Activated CD8-positive, alpha-beta memory T cell treated with anti-CD3 and anti-CD28 coated beads, Interleukin-2, amount 50 U/mL, for 1 hour (primary cell): Measurements from ENCODE around the gene NPDC1.

Experiments used
- DNase-seq: peaks from one replicate; pipeline ENCODE4 v3.0.0-alpha.2; 2020; ENCODE audit errors: extremely low read depth

NPDC1 gene

GRCh38 chr9:137026384-137026783 lies 19.6 kb downstream of the NPDC1 start:
- no peak for DNase-seq

GRCh38 chr9:137025517-137025966 lies 20.4 kb downstream of the NPDC1 start:
- DNase-seq = no peak

GRCh38 chr9:137023583-137023991 lies 22.4 kb downstream of the NPDC1 start:
- no peak for DNase-seq

GRCh38 chr9:137023157-137023556 lies 22.8 kb downstream of the NPDC1 start:
- DNase-seq = no peak

- DNase-seq = no peak
Measured at GRCh38 chr9:137022662-137023008, 23.3 kb downstream of the NPDC1 start.

- peak; percentile 36 for DNase-seq
Measured at GRCh38 chr9:137021979-137022661, 23.9 kb downstream of the NPDC1 start.

- DNase-seq = no peak
Measured at GRCh38 chr9:137021568-137021978, 24.4 kb downstream of the NPDC1 start.

- DNase-seq = no peak
Measured at GRCh38 chr9:137020771-137021567, 25.0 kb downstream of the NPDC1 start.

- DNase-seq = no peak
Measured at GRCh38 chr9:137019891-137020683, 25.9 kb downstream of the NPDC1 start.

- no peak for DNase-seq
Measured at GRCh38 chr9:137018761-137019559, 27.0 kb downstream of the NPDC1 start.

GRCh38 chr9:137017791-137018497 lies 28.0 kb downstream of the NPDC1 start:
- no peak for DNase-seq

- DNase-seq = no peak
Measured at GRCh38 chr9:137017071-137017470, 28.9 kb downstream of the NPDC1 start.

- no peak for DNase-seq
Measured at GRCh38 chr9:137016436-137016835, 29.5 kb downstream of the NPDC1 start.

- DNase-seq = no peak
Measured at GRCh38 chr9:137015976-137016375, 30.0 kb downstream of the NPDC1 start.

GRCh38 chr9:137015540-137015930 lies 30.4 kb downstream of the NPDC1 start:
- no peak for DNase-seq

- DNase-seq = no peak
Measured at GRCh38 chr9:137014776-137015539, 31.0 kb downstream of the NPDC1 start.

- no peak for DNase-seq
Measured at GRCh38 chr9:137014166-137014565, 31.8 kb downstream of the NPDC1 start.

GRCh38 chr9:137013571-137013940 lies 32.4 kb downstream of the NPDC1 start:
- no peak for DNase-seq

- DNase-seq = no peak
Measured at GRCh38 chr9:137012694-137013570, 33.0 kb downstream of the NPDC1 start.
